Subcutaneous adipose tissue (tissue), 4 donors: Measurements from ENCODE around the gene S100A7A. TPM values are rescaled to one million over a fixed set of nuclear protein-coding genes. Genes with fewer than 3 reads are reported as not detected.

Experiments used
- CTCF ChIP-seq: fragments of 450-650 bp; IDR thresholded peaks from one replicate; pipeline ENCODE4 v1.5.1; 2016; ENCODE audit warnings: low read depth, mild to moderate bottlenecking, control low read depth, antibody characterized with exemption, moderate library complexity
- total RNA-seq, 4 donors: library from RNA; depleted of rRNA; stranded (reverse); fragments of >200 nt; gene quantifications; one replicate each; pipeline ENCODE4 v1.1.0, GENCODE V29; 2016

The S100A7A gene
- total RNA-seq, 4 donors from 2014 or later, result not detected

GRCh38 chr1:153389401-153389800, 26.9 kb upstream of the S100A7A start:
- no peak for TF ChIP-seq CTCF

- TF ChIP-seq CTCF, result no peak
Measured at GRCh38 chr1:153389973-153390879, 26.1 kb upstream of the S100A7A start.

- no peak for TF ChIP-seq CTCF
Measured at GRCh38 chr1:153390938-153391710, 25.2 kb upstream of the S100A7A start, which contains the start of gene S100A8. TSS of gene S100A8 (minus strand) at chr1:153391073. CDS start at chr1:153390535, 538 bp downstream.

GRCh38 chr1:153392258-153392657, 24.1 kb upstream of the S100A7A start:
- no peak for TF ChIP-seq CTCF

GRCh38 chr1:153392822-153393221, 23.5 kb upstream of the S100A7A start:
- no peak for TF ChIP-seq CTCF

GRCh38 chr1:153393926-153394325, 22.4 kb upstream of the S100A7A start:
- TF ChIP-seq CTCF, result no peak

GRCh38 chr1:153394391-153394790, 21.9 kb upstream of the S100A7A start:
- no peak for TF ChIP-seq CTCF
